HepG2 (cell line): ENCODE data around the gene CCDC201. TPM values are rescaled to one million over a fixed set of nuclear protein-coding genes. Genes with fewer than 3 reads are reported as not detected.

Source experiments
- ATAC-seq: fragments of 200-7000 bp; cut with Tn5 transposase; 3 replicates; pipeline ENCODE4 v1.9.1; 2020; ENCODE audit warnings: mild to moderate bottlenecking, moderate library complexity
- BruUV-seq: library from RNA; stranded (reverse); fragments of 400-500 nt; replicated peaks from 2 replicates; lab custom pipeline; 2021; lab: Mats Ljungman, UMichigan
- CTCF ChIA-PET: fragments of 300-600 bp; formaldehyde crosslinking; extraction: SDS; loops from one replicate; lab custom pipeline; 2021; ENCODE audit warnings: low total read pairs, inconsistent platforms, low intra/inter-chr PET ratio; lab: Yijun Ruan, JAX
- POLR2A ChIA-PET: fragments of 350-600 bp; sonication (Branson Sonifier 250); formaldehyde crosslinking; loops from one replicate; lab custom pipeline; 2020; ENCODE audit warnings: antibody characterized with exemption, inconsistent platforms; lab: Yijun Ruan, JAX
- DNase-seq: peaks from one replicate; pipeline ENCODE4 v3.0.0-alpha.2; 2015; ENCODE audit warnings: low spot score
- FAIRE-seq: peaks from 3 replicates; lab custom pipeline; 2011; peaks lifted over from hg19 to GRCh38; lab: Jason Lieb, UNC
- H2AFZ ChIP-seq: one replicate; pipeline ENCODE4 v1.6.1; 2011; ENCODE audit warnings: low read length, inconsistent platforms
- H3K27ac ChIP-seq: fragments of 300-600 bp; 3 replicates; pipeline ENCODE4 v1.8.0; 2011; ENCODE audit warnings: mixed run types, mild to moderate bottlenecking, mixed read lengths, low read length, inconsistent platforms; ENCODE audit not compliant: insufficient read depth; ENCODE audit errors: extremely low read length
- H3K27me3 ChIP-seq, 2 experiments: fragments of 200-600 bp in 1 of 2; 2 replicates in 1 of 2; 3 replicates in 1 of 2; pipeline versions ENCODE4 v1.6.0 to v1.8.0; 2011; ENCODE audit warnings: low read length in 2 of 2, mild to moderate bottlenecking in 2 of 2, moderate library complexity in 2 of 2, inconsistent platforms in 1 of 2; ENCODE audit not compliant: insufficient read depth in 2 of 2, control insufficient read depth in 1 of 2
- H3K36me3 ChIP-seq, 2 experiments: fragments of 200-600 bp in 1 of 2; replicated peaks in 1 of 2; 2 replicates in 1 of 2; 3 replicates in 1 of 2; pipeline versions ENCODE4 v1.5.1 to v1.8.0; 2011; ENCODE audit warnings: low read length in 2 of 2, inconsistent platforms in 1 of 2; ENCODE audit not compliant: insufficient read depth in 2 of 2, control insufficient read depth in 1 of 2
- H3K4me1 ChIP-seq: 2 replicates; pipeline ENCODE4 v1.5.1; 2012; ENCODE audit warnings: low read length, inconsistent platforms; ENCODE audit not compliant: insufficient read depth
- H3K4me2 ChIP-seq: 2 replicates; pipeline ENCODE4 v1.6.0; 2011; ENCODE audit warnings: low read depth, low read length, inconsistent platforms
- H3K4me3 ChIP-seq, 3 experiments: fragments of 200-600 bp in 1 of 3; sonication (generic), shearing (Covaris generic) in 1 of 3; replicated peaks in 1 of 3; 2 replicates each; pipeline ENCODE4 v1.5.1; 2011 to 2016; ENCODE audit warnings: low read length in 3 of 3, inconsistent platforms in 2 of 3, low read depth in 2 of 3, mild to moderate bottlenecking in 2 of 3, control low read depth in 1 of 3, mixed read lengths in 1 of 3; ENCODE audit not compliant: insufficient read depth in 1 of 3
- H3K79me2 ChIP-seq: one replicate; pipeline ENCODE4 v1.6.1; 2011; ENCODE audit warnings: low read length, inconsistent platforms; ENCODE audit not compliant: insufficient read depth
- H3K9ac ChIP-seq: 2 replicates; pipeline ENCODE4 v1.6.0; 2011; ENCODE audit warnings: mild to moderate bottlenecking, low read depth, low read length, inconsistent platforms; ENCODE audit not compliant: insufficient read depth
- H3K9me3 ChIP-seq: 2 replicates; pipeline ENCODE4 v1.5.1; 2012; ENCODE audit warnings: mild to moderate bottlenecking, low read length
- H4K20me1 ChIP-seq: 2 replicates; pipeline ENCODE4 v1.6.0; 2011; ENCODE audit warnings: inconsistent platforms, mild to moderate bottlenecking, low read length, moderate library complexity; ENCODE audit not compliant: insufficient read depth
- EED ChIP-seq: sonication (generic); formaldehyde crosslinking; IDR thresholded peaks from 2 replicates; pipeline ENCODE4 v1.5.0; 2020; ENCODE audit warnings: mild to moderate bottlenecking, missing genetic modification reagents
- EZH2 ChIP-seq: conservative IDR thresholded peaks from 2 replicates; pipeline ENCODE4 v1.6.1; 2012; ENCODE audit warnings: mild to moderate bottlenecking, low read depth, low read length, moderate library complexity
- FOSL1 ChIP-seq: sonication (generic); formaldehyde crosslinking; IDR thresholded peaks from 2 replicates; pipeline ENCODE4 v1.9.0; 2021; ENCODE audit warnings: missing genetic modification reagents, borderline replicate concordance
- GLI4 ChIP-seq: sonication (generic); formaldehyde crosslinking; IDR thresholded peaks from 2 replicates; pipeline ENCODE4 v1.5.1; 2020; ENCODE audit warnings: missing genetic modification reagents, mild to moderate bottlenecking, moderate library complexity, borderline replicate concordance
- NFYC ChIP-seq: IDR thresholded peaks from 2 replicates; pipeline ENCODE4 v1.6.1; 2016; ENCODE audit warnings: missing genetic modification reagents, missing compliant biosample characterization
- RBM39 ChIP-seq: fragments of 200-400 bp; formaldehyde crosslinking; IDR thresholded peaks from one replicate; pipeline ENCODE4 v1.6.1; 2018; ENCODE audit warnings: antibody characterized with exemption, mild to moderate bottlenecking, low read depth, low read length; ENCODE audit not compliant: poor library complexity, severe bottlenecking
- SIX4 ChIP-seq: sonication (generic); formaldehyde crosslinking; IDR thresholded peaks from 2 replicates; pipeline ENCODE4 v1.4.0; 2020; ENCODE audit warnings: missing genetic modification reagents
- ZBTB7B ChIP-seq: sonication (generic); formaldehyde crosslinking; IDR thresholded peaks from 2 replicates; pipeline ENCODE4 v1.4.0; 2020; ENCODE audit warnings: missing genetic modification reagents
- ZNF251 ChIP-seq: sonication (generic); formaldehyde crosslinking; IDR thresholded peaks from 2 replicates; pipeline ENCODE4 v1.9.0; 2021; ENCODE audit warnings: mild to moderate bottlenecking, missing genetic modification reagents
- ZZZ3 ChIP-seq: sonication (generic); formaldehyde crosslinking; IDR thresholded peaks from 2 replicates; pipeline ENCODE4 v1.4.0; 2020; ENCODE audit warnings: missing genetic modification reagents, mild to moderate bottlenecking, borderline replicate concordance
- WGBS: methylation state at CpG from one replicate; pipeline ENCODE4 v1.1.6; 2017; ENCODE audit warnings: low lambda C conversion rate; 5-methylcytosine and 5-hydroxymethylcytosine counted together
- in situ Hi-C: cut with HindIII; loops from 2 replicates; pipeline ENCODE4 v1.10.0; 2017; ENCODE audit warnings: low pct_unique_long_range_greater_than_20kb; ENCODE audit not compliant: extremely low pct_ligation_motif_present
- intact Hi-C: fragments of 100-400 bp; cut with micrococcal nuclease; formaldehyde crosslinking; loops from one replicate; pipeline ENCODE4 v1.10.0; 2022; ENCODE audit not compliant: unreplicated experiment
- polyA plus RNA-seq, 8 experiments: library from polyadenylated mRNA; depleted of rRNA in 3 of 8; stranded (reverse) in 7 of 8; unstranded in 1 of 8; fragments of >200 nt; fragmentation: Illumina TruSeq in 4 of 8; extraction: Trizol in 4 of 8; gene quantifications; 2 replicates each; pipeline versions ENCODE4 v1.2.1 to v1.2.3, GENCODE V29; 2011 to 2016; ENCODE audit warnings: low read depth in 4 of 8, missing spikeins in 1 of 8, mixed read lengths in 1 of 8; ENCODE audit not compliant: insufficient read depth in 1 of 8
- total RNA-seq, 5 experiments: library from RNA; depleted of rRNA; stranded (reverse); fragments of >200 nt; fragmentation: Illumina TruSeq; extraction: Trizol; gene quantifications; 2 replicates each; pipeline ENCODE4 v1.2.3, GENCODE V29; 2016; ENCODE audit warnings: low read depth in 1 of 5
- TF ChIP-seq, protein P1 (sequence below): sonication (generic); formaldehyde crosslinking; IDR thresholded peaks from 2 replicates; pipeline ENCODE4 v1.5.1; 2020; ENCODE audit warnings: missing genetic modification reagents, mild to moderate bottlenecking, borderline replicate concordance
- TF ChIP-seq, protein P2 (sequence below): IDR thresholded peaks from 2 replicates; pipeline ENCODE4 v1.6.1; 2016; ENCODE audit warnings: mild to moderate bottlenecking, missing biosample characterization, missing genetic modification reagents
- TF ChIP-seq, protein P3 (sequence below): IDR thresholded peaks from 2 replicates; pipeline ENCODE4 v1.6.1; 2012; ENCODE audit warnings: low read depth, low read length, improper control_type of control experiment
- TF ChIP-seq, protein P4 (sequence below): sonication (generic); formaldehyde crosslinking; IDR thresholded peaks from 2 replicates; pipeline ENCODE4 v1.4.0; 2020; ENCODE audit warnings: missing genetic modification reagents

The CCDC201 gene
- total and polyA plus RNA-seq, 2 of the 13 experiments (the other 11 are each of a cell fraction or from before 2014, with no cell fraction given): 0.92 TPM; not detected in 1

DNA sequence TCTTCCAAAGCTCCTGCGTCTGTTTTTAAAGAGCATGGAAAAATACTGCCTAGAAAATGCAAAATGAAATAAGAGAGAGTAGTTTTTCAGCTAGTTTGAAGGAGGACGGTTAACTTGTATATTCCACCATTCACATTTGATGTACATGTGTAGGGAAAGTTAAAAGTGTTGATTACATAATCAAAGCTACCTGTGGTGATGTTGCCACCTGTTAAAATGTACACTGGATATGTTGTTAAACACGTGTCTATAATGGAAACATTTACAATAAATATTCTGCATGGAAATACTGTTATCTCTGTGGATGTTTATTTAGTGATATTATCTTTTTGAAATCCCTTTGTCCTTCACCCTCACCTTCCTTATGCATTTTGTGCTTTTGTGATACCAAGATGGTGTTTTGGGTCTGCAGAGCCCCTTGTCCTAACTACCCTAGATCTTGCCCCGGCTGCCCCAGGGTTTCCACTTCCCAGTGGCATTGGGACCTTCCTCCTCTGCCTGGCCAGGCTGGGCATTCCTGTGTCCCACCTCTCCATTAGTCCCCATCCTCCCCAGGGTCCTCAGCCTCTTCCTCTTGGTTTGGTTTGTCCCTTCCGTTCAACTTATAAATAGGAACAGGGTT is 20.6 kb upstream of the CCDC201 start:
- Histone ChIP-seq H3K27me3 (no peaks in the 10 kb centered on the region), H3K27ac (peak overlapping the region; percentile 59), H3K36me3 (peaks cover 0 to 19% of the 10 kb centered on the region in 2 experiments; a peak in 4 of 5 replicates), H3K9me3 (no peaks in the 10 kb centered on the region), H3K79me2 (no peaks in the 10 kb centered on the region), H4K20me1 (peaks cover 40% of the 10 kb centered on the region), H3K9ac (no peak overlapping the region), H3K4me3 (no peak overlapping the region), H3K4me1 (peaks cover 46% of the 10 kb centered on the region), H3K4me2 (no peak overlapping the region), H2AFZ (no peak overlapping the region)
- ATAC-seq: peak; percentile 15
- BruUV-seq: no TSS peak
- POLR2A ChIA-PET: interaction anchor here (1.1 to 7.2 kb wide), 8 partner anchors 8 to 81 kb away, joined by 3 to 118 read pairs (median 12); partner anchors contain the start of genes CCDC201 and IGFBP3
- intact Hi-C loops (no loop called here), in situ Hi-C loops (no loop called here)
- no peak for FAIRE-seq
- DNase-seq: no peak
- CTCF ChIA-PET: interaction anchor here (1.4 kb wide), 1 partner anchor 21 kb away, joined by 3 read pairs; no protein-coding TSS in a partner anchor
- 31% methylated on average over 5 of the region's 5 CpGs for WGBS
- TF ChIP-seq GLI4 (CRISPR knock-in tag) (no peak), EZH2 (no peak), ZZZ3 (CRISPR knock-in tag) (no peak), ZNF251 (CRISPR knock-in tag) (no peak), RBM39 (no peak), SIX4 (CRISPR knock-in tag) (no peak), NFYC (CRISPR knock-in tag) (no peak), ZBTB7B (no peak; the same call in 1 of the 2 replicates), FOSL1 (CRISPR knock-in tag) (no peak), EED (CRISPR knock-in tag) (no peak)
- TF ChIP-seq, protein P1, sequence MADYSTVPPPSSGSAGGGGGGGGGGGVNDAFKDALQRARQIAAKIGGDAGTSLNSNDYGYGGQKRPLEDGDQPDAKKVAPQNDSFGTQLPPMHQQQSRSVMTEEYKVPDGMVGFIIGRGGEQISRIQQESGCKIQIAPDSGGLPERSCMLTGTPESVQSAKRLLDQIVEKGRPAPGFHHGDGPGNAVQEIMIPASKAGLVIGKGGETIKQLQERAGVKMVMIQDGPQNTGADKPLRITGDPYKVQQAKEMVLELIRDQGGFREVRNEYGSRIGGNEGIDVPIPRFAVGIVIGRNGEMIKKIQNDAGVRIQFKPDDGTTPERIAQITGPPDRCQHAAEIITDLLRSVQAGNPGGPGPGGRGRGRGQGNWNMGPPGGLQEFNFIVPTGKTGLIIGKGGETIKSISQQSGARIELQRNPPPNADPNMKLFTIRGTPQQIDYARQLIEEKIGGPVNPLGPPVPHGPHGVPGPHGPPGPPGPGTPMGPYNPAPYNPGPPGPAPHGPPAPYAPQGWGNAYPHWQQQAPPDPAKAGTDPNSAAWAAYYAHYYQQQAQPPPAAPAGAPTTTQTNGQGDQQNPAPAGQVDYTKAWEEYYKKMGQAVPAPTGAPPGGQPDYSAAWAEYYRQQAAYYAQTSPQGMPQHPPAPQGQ (CRISPR knock-in tag): peak; percentile 100
- TF ChIP-seq, protein P2, sequence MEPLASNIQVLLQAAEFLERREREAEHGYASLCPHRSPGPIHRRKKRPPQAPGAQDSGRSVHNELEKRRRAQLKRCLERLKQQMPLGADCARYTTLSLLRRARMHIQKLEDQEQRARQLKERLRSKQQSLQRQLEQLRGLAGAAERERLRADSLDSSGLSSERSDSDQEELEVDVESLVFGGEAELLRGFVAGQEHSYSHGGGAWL: no peak
- TF ChIP-seq, protein P3, sequence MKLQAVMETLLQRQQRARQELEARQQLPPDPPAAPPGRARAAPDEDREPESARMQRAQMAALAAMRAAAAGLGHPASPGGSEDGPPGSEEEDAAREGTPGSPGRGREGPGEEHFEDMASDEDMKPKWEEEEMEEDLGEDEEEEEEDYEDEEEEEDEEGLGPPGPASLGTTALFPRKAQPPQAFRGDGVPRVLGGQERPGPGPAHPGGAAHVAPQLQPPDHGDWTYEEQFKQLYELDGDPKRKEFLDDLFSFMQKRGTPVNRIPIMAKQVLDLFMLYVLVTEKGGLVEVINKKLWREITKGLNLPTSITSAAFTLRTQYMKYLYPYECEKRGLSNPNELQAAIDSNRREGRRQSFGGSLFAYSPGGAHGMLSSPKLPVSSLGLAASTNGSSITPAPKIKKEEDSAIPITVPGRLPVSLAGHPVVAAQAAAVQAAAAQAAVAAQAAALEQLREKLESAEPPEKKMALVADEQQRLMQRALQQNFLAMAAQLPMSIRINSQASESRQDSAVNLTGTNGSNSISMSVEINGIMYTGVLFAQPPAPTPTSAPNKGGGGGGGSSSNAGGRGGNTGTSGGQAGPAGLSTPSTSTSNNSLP: 0 out of 2 replicates have a peak, but pooled peaks have one; percentile 24
- TF ChIP-seq, protein P4, sequence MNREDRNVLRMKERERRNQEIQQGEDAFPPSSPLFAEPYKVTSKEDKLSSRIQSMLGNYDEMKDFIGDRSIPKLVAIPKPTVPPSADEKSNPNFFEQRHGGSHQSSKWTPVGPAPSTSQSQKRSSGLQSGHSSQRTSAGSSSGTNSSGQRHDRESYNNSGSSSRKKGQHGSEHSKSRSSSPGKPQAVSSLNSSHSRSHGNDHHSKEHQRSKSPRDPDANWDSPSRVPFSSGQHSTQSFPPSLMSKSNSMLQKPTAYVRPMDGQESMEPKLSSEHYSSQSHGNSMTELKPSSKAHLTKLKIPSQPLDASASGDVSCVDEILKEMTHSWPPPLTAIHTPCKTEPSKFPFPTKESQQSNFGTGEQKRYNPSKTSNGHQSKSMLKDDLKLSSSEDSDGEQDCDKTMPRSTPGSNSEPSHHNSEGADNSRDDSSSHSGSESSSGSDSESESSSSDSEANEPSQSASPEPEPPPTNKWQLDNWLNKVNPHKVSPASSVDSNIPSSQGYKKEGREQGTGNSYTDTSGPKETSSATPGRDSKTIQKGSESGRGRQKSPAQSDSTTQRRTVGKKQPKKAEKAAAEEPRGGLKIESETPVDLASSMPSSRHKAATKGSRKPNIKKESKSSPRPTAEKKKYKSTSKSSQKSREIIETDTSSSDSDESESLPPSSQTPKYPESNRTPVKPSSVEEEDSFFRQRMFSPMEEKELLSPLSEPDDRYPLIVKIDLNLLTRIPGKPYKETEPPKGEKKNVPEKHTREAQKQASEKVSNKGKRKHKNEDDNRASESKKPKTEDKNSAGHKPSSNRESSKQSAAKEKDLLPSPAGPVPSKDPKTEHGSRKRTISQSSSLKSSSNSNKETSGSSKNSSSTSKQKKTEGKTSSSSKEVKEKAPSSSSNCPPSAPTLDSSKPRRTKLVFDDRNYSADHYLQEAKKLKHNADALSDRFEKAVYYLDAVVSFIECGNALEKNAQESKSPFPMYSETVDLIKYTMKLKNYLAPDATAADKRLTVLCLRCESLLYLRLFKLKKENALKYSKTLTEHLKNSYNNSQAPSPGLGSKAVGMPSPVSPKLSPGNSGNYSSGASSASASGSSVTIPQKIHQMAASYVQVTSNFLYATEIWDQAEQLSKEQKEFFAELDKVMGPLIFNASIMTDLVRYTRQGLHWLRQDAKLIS: peak; percentile 83; the same call in 1 of the 2 replicates
